ENCODE measurements around the gene CXCR4.

The CXCR4 gene

GRCh38 chr2:136065384-136065783 is 52.6 kb downstream of the CXCR4 start:
- Mint-ChIP-seq H3K36me3 (ENCODE audit: low read depth) (no peaks in the 10 kb centered on the region), H3K27ac (no peak overlapping the region), H3K4me1 (ENCODE audit: low read depth) (peaks cover 35% of the 10 kb centered on the region), H3K4me3 (no peak overlapping the region), H3K9me3 (no peaks in the 10 kb centered on the region), H3K27me3 (no peaks in the 10 kb centered on the region)
